ENCODE data around the gene LRRC71. TPM values are rescaled to one million over a fixed set of nuclear protein-coding genes. Genes with fewer than 3 reads are reported as not detected.

LRRC71 gene
- total and polyA plus RNA-seq, 2 of the 4 experiments (the other 2 are of a cell fraction) = 0.50 TPM; not detected in 1

DNA sequence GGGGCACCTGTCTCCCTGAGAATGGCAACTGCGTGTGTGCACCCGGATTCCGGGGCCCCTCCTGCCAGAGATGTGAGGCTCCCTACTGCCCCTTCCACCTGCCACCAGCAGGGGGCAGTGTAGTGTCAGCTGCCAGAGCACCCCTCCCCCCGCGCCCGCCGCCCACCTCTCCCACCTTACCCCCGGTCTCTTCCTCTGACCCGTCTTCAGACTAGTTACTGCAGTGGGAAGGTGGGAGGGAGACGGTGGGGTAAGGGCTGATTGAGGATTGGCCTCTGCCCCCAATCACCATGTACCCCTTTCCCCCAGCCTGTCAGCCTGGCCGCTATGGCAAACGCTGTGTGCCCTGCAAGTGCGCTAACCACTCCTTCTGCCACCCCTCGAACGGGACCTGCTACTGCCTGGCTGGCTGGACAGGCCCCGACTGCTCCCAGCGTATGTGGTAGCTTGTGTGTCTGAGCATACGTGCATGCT is 10.1 kb upstream of the LRRC71 start:
- H2BK120ac ChIP-seq (ENCODE audit: low read depth, low read length) = no peak overlapping the region
- no peak overlapping the region for H3K23ac ChIP-seq (ENCODE audit: low read depth, low read length)
- peaks cover 30% of the 10 kb centered on the region for H3K36me3 ChIP-seq (ENCODE audit: control insufficient read depth, insufficient read depth, low read length)
- TF ChIP-seq, protein P1, sequence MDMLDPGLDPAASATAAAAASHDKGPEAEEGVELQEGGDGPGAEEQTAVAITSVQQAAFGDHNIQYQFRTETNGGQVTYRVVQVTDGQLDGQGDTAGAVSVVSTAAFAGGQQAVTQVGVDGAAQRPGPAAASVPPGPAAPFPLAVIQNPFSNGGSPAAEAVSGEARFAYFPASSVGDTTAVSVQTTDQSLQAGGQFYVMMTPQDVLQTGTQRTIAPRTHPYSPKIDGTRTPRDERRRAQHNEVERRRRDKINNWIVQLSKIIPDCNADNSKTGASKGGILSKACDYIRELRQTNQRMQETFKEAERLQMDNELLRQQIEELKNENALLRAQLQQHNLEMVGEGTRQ (IDR thresholded peaks at IDR 0.05; ENCODE audit: low read depth, low read length) = no peak
- TF ChIP-seq, protein P2, sequence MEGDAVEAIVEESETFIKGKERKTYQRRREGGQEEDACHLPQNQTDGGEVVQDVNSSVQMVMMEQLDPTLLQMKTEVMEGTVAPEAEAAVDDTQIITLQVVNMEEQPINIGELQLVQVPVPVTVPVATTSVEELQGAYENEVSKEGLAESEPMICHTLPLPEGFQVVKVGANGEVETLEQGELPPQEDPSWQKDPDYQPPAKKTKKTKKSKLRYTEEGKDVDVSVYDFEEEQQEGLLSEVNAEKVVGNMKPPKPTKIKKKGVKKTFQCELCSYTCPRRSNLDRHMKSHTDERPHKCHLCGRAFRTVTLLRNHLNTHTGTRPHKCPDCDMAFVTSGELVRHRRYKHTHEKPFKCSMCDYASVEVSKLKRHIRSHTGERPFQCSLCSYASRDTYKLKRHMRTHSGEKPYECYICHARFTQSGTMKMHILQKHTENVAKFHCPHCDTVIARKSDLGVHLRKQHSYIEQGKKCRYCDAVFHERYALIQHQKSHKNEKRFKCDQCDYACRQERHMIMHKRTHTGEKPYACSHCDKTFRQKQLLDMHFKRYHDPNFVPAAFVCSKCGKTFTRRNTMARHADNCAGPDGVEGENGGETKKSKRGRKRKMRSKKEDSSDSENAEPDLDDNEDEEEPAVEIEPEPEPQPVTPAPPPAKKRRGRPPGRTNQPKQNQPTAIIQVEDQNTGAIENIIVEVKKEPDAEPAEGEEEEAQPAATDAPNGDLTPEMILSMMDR (conservative IDR thresholded peaks at IDR 0.05; ENCODE audit: low read depth, low read length) = peak; percentile 52
- peak; percentile 27; the same call in 1 of the 2 replicates for TF ChIP-seq SMC3 (IDR thresholded peaks at IDR 0.05; ENCODE audit: low read depth, low read length)
- TF ChIP-seq RAD21 (IDR thresholded peaks at IDR 0.05; ENCODE audit: low read length) = peak; percentile 32; the same call in 1 of the 2 replicates
- no peak overlapping the region for H3K14ac ChIP-seq (replicated peaks; ENCODE audit: low read depth, low read length)
- peaks cover 3% of the 10 kb centered on the region for H4K20me1 ChIP-seq (ENCODE audit: insufficient read depth, low read length)
- no peak overlapping the region for H3K27ac ChIP-seq (ENCODE audit: insufficient read depth, low read length)
- no peak overlapping the region for H3K18ac ChIP-seq (ENCODE audit: low read depth, low read length)
- no peak overlapping the region for H2AK9ac ChIP-seq (replicated peaks; ENCODE audit: low read depth, low read length, poor library complexity)
- ATAC-seq (ENCODE audit: low read depth) (0 out of 2 replicates have a peak, but pooled peaks have one; percentile 15), DNase-seq (no peak)
- no peak overlapping the region for H4K91ac ChIP-seq (ENCODE audit: insufficient read depth, low read depth, low read length)
- no peak overlapping the region for H4K8ac ChIP-seq (ENCODE audit: low read depth in 2 of 2, low read length in 2 of 2)
- no peak overlapping the region for H3K4ac ChIP-seq (ENCODE audit: low read depth, low read length)
- H2AK5ac ChIP-seq (ENCODE audit: low read depth, low read length) = no peak overlapping the region
- no peak overlapping the region for H3K56ac ChIP-seq (ENCODE audit: extremely low read depth, insufficient read depth, low read length)
- ChIA-PET CTCF (interaction anchor here (0.8 to 1.3 kb wide), 2 partner anchors 9 to 164 kb away, joined by 3 read pairs; no protein-coding TSS in a partner anchor), POLR2A (ENCODE audit: unreplicated experiment) (no interaction called here)
- no peaks in the 10 kb centered on the region for H3K27me3 ChIP-seq (ENCODE audit: control insufficient read depth, insufficient read depth, low read length)
- no peak overlapping the region for H4K5ac ChIP-seq (ENCODE audit: low read depth, low read length)
- H3K9ac ChIP-seq (ENCODE audit: low read depth, low read length) = no peak overlapping the region
- in situ Hi-C loops (cut with MboI; ENCODE audit: low sequenced_read_pairs) = no loop called here
- no peak overlapping the region for H3K4me2 ChIP-seq (ENCODE audit: low read depth, low read length)
- H2AFZ ChIP-seq (replicated peaks; ENCODE audit: low read length, poor library complexity) = peak overlapping the region; percentile 59
- dilution Hi-C loops (cut with HindIII; ENCODE audit: low sequenced_read_pairs, unreplicated experiment) = no loop called here
- H3K9me3 ChIP-seq (ENCODE audit: control insufficient read depth, insufficient read depth, low read length) = no peaks in the 10 kb centered on the region
- H3K9me1 ChIP-seq (ENCODE audit: insufficient read depth, low read length) = peaks cover 8% of the 10 kb centered on the region
- H2BK5ac ChIP-seq (ENCODE audit: low read depth, low read length, poor library complexity, severe bottlenecking) = no peak overlapping the region
- H3K4me1 ChIP-seq (ENCODE audit: control insufficient read depth, insufficient read depth, low read length) = peaks cover 19% of the 10 kb centered on the region
- intact Hi-C loops (cut with micrococcal nuclease) = no loop called here
- BruUV-seq (replicated peaks) = no TSS peak
- H3K79me1 ChIP-seq (ENCODE audit: low read depth in 1 of 2, low read length in 2 of 2) = peaks cover 0 to 33% of the 10 kb centered on the region in 2 experiments; a peak in 2 of 4 replicates
- no peak overlapping the region for H2BK15ac ChIP-seq (ENCODE audit: low read depth, low read length)
- no peak overlapping the region for H3K4me3 ChIP-seq (ENCODE audit: insufficient read depth, low read depth, low read length)
- no peak overlapping the region for H2BK20ac ChIP-seq (ENCODE audit: low read depth, low read length)
- WGBS, 2 experiments (ENCODE audit: extremely low coverage in 2 of 2, insufficient read length in 1 of 2) = 65% methylated on average over 5 of the region's 18 CpGs; no CpG with 5 or more reads in 1 of the 2 experiments

Data from IMR-90 (cell line).